Colonic mucosa (tissue), 4 donors: ENCODE results near the gene HAO2. TPM values are rescaled to one million over a fixed set of nuclear protein-coding genes. Genes with fewer than 3 reads are reported as not detected.

ENCODE experiments used
- DNase-seq: peaks from one replicate; pipeline ENCODE4 v3.0.0-alpha.2; 2020
- H3K27ac ChIP-seq: fragments of 200-600 bp; one replicate; pipeline ENCODE4 v1.8.0; 2021
- H3K27me3 ChIP-seq: fragments of 200-600 bp; one replicate; pipeline ENCODE4 v1.8.0; 2021
- H3K36me3 ChIP-seq: fragments of 200-600 bp; one replicate; pipeline ENCODE4 v1.8.0; 2021
- H3K4me1 ChIP-seq: fragments of 200-600 bp; one replicate; pipeline ENCODE4 v1.8.0; 2021; ENCODE audit warnings: mild to moderate bottlenecking
- H3K4me3 ChIP-seq: fragments of 200-600 bp; one replicate; pipeline ENCODE4 v1.8.0; 2021
- H3K9ac ChIP-seq, 2 donors: one replicate each; pipeline ENCODE4 v1.7.0; 2013; ENCODE audit warnings: control low read depth in 2 of 2, low read depth in 2 of 2, low read length in 2 of 2
- H3K9me3 ChIP-seq: fragments of 200-600 bp; one replicate; pipeline ENCODE4 v1.8.0; 2021
- CTCF ChIP-seq: fragments of 200-600 bp; IDR thresholded peaks from one replicate; pipeline ENCODE4 v1.8.0; 2022; ENCODE audit warnings: antibody characterized with exemption, mild to moderate bottlenecking
- intact Hi-C: fragments of 100-400 bp; cut with DNase I; formaldehyde crosslinking; loops from one replicate; pipeline ENCODE4 v1.14.1; 2022
- total RNA-seq, 2 donors: library from RNA; stranded (reverse); fragmentation: NEBNext Ultra II Directional in 1 of 2; extraction: Animal tissue kit (Norgen Biotek cat#: 25700) in 1 of 2; gene quantifications; one replicate each; pipeline ENCODE4 v1.2.1, GENCODE V29; 2021
- donor health status: healthy.
- donor health status: DM: no; HTN: no; CAD: no.
- donor health status: DM: no; HTN: no; CAD: no.

Gene HAO2
- total RNA-seq, 2 donors from 2014 or later = not detected

- intact Hi-C loops = loop anchor here (2.0 to 10.0 kb wide), 2 partner anchors 81 to 1213 kb away; no protein-coding TSS in a partner anchor
- Histone ChIP-seq H3K27me3 (no peaks in the 10 kb centered on the region), H3K9me3 (no peaks in the 10 kb centered on the region), H3K9ac (no peak overlapping the region), H3K27ac (no peak overlapping the region), H3K4me1 (no peaks in the 10 kb centered on the region), H3K36me3 (no peaks in the 10 kb centered on the region), H3K4me3 (no peak overlapping the region)
- peak; percentile 85 for TF ChIP-seq CTCF
- DNase-seq = no peak
These were observed 1.0 kb upstream of the HAO2 start for GRCh38 chr1:119367432-119368124.

GRCh38 chr1:119370748-119371147 lies 2.2 kb downstream of the HAO2 start:
- Histone ChIP-seq H3K9me3 (no peaks in the 10 kb centered on the region), H3K4me3 (no peak overlapping the region), H3K4me1 (no peaks in the 10 kb centered on the region), H3K27me3 (no peaks in the 10 kb centered on the region), H3K9ac (no peak overlapping the region), H3K36me3 (no peaks in the 10 kb centered on the region), H3K27ac (no peak overlapping the region)
- no peak for DNase-seq
- no peak for TF ChIP-seq CTCF
- intact Hi-C loops = loop anchor here (5.0 kb wide), 1 partner anchor 102 kb away; no protein-coding TSS in a partner anchor

- Histone ChIP-seq H3K4me3 (no peak overlapping the region), H3K9ac (no peak overlapping the region), H3K27ac (no peak overlapping the region), H3K4me1 (no peaks in the 10 kb centered on the region), H3K36me3 (no peaks in the 10 kb centered on the region), H3K9me3 (no peaks in the 10 kb centered on the region), H3K27me3 (no peaks in the 10 kb centered on the region)
- no peak for TF ChIP-seq CTCF
- intact Hi-C loops = loop anchor here (5.0 kb wide), 1 partner anchor 100 kb away; no protein-coding TSS in a partner anchor
- no peak for DNase-seq
These were observed 3.2 kb downstream of the HAO2 start for GRCh38 chr1:119371815-119372214.

GRCh38 chr1:119372503-119373086 lies 4.0 kb downstream of the HAO2 start:
- Histone ChIP-seq H3K4me3 (no peak overlapping the region), H3K36me3 (no peaks in the 10 kb centered on the region), H3K9me3 (no peaks in the 10 kb centered on the region), H3K27ac (no peak overlapping the region), H3K4me1 (no peaks in the 10 kb centered on the region), H3K27me3 (no peaks in the 10 kb centered on the region), H3K9ac (no peak overlapping the region)
- intact Hi-C loops = loop anchor here (5.0 kb wide), 1 partner anchor 100 kb away; no protein-coding TSS in a partner anchor
- no peak for TF ChIP-seq CTCF
- DNase-seq = peak; percentile 63

- Histone ChIP-seq H3K27ac (no peak overlapping the region), H3K4me1 (no peaks in the 10 kb centered on the region)
These were observed 4.9 kb downstream of the HAO2 start for GRCh38 chr1:119373465-119373864.

More at GRCh38 chr1:119373465-119373864, 4.9 kb downstream of the HAO2 start:
- no peak overlapping the region for H3K9ac ChIP-seq
- TF ChIP-seq CTCF = no peak
- DNase-seq = no peak
- no peaks in the 10 kb centered on the region for H3K9me3 ChIP-seq
- H3K4me3 ChIP-seq = no peak overlapping the region
- intact Hi-C loops = loop anchor here (5.0 kb wide), 1 partner anchor 99 kb away; no protein-coding TSS in a partner anchor
- H3K36me3 ChIP-seq = no peaks in the 10 kb centered on the region
- H3K27me3 ChIP-seq = no peaks in the 10 kb centered on the region
